ENCODE measurements around the gene USP7.

The USP7 gene

GRCh38 chr16:8936421-8936820 is 27.3 kb downstream of the USP7 start:
- no peak overlapping the region for H3K4me3 ChIP-seq (ENCODE audit: low read depth, low read length)
- DNase-seq (ENCODE audit: low read depth), result no peak
- peak; percentile 55 for TF ChIP-seq CTCF (IDR thresholded peaks at IDR 0.05; ENCODE audit: control insufficient read depth, extremely low read depth, insufficient read depth)

- no peak for DNase-seq (ENCODE audit: low read depth)
- TF ChIP-seq CTCF (IDR thresholded peaks at IDR 0.05; ENCODE audit: control insufficient read depth, extremely low read depth, insufficient read depth), result no peak
- H3K4me3 ChIP-seq (ENCODE audit: low read depth, low read length), result no peak overlapping the region
Observed at GRCh38 chr16:8935989-8936388, 27.7 kb downstream of the USP7 start.

GRCh38 chr16:8934601-8935000 is 29.1 kb downstream of the USP7 start:
- no peak overlapping the region for H3K4me3 ChIP-seq (ENCODE audit: low read depth, low read length)
- no peak for DNase-seq (ENCODE audit: low read depth)
- no peak for TF ChIP-seq CTCF (IDR thresholded peaks at IDR 0.05; ENCODE audit: control insufficient read depth, extremely low read depth, insufficient read depth)

- no peak for TF ChIP-seq CTCF (IDR thresholded peaks at IDR 0.05; ENCODE audit: control insufficient read depth, extremely low read depth, insufficient read depth)
- peak; percentile 35 for DNase-seq (ENCODE audit: low read depth)
- no peak overlapping the region for H3K4me3 ChIP-seq (ENCODE audit: low read depth, low read length)
Observed at GRCh38 chr16:8931859-8932258, 31.8 kb downstream of the USP7 start.

DNA sequence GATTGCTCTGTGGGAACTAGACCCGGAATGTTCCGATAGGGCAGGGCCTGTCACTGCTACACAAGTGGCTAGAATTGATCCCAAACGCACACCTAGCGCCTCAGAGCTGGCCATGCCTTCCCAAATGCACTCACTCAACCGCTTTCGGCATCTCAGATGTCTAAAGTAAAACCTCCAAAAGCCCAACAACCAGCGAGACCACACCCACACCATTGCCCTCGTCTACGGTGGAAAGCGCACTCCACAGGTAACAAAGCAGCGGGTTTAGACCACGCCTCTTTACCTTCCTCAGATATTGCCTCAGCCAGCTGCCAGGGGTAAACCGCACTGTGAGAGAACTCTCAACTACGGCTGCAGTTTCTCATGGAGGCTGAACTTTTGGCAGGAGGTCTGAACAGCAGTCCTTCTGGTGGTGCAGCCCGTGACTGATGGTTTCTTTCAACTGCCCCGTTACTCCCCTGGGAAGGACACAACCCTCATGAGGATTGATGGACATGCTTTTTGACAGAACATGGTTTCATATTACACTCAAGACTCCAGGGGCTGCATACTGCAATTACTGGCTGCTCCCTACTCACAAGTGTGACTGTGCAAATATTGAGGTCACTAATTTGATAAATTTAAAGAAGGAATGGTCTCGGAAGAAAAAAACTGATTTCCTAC is 34.5 kb downstream of the USP7 start:
- no peak for DNase-seq (ENCODE audit: low read depth)
- TF ChIP-seq CTCF (IDR thresholded peaks at IDR 0.05; ENCODE audit: control insufficient read depth, extremely low read depth, insufficient read depth), result no peak
- H3K4me3 ChIP-seq (ENCODE audit: low read depth, low read length), result no peak overlapping the region

DNA sequence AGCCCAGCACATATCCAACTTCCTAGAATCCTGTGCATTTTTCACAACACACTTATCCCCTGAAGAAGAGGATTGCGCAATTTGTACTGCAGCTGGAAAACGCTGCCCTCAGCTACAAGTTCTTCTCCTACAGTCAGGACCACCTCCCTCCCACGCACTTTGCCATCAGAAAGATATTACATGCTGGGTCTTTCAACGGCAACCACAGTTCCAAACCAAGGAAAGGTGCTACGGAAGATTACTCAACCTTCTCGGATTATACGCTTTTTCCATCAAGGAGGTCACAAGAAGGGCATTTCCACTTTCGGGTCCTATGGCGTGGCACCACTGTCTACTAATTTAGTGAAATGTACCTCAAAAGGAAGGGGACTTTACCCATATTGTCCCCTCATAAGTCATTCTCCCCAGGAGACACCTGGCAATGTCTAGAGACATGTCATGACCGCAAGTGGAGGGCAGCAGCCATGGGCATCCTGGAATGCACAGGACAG is 35.2 kb downstream of the USP7 start:
- no peak for TF ChIP-seq CTCF (IDR thresholded peaks at IDR 0.05; ENCODE audit: control insufficient read depth, extremely low read depth, insufficient read depth)

DNA sequence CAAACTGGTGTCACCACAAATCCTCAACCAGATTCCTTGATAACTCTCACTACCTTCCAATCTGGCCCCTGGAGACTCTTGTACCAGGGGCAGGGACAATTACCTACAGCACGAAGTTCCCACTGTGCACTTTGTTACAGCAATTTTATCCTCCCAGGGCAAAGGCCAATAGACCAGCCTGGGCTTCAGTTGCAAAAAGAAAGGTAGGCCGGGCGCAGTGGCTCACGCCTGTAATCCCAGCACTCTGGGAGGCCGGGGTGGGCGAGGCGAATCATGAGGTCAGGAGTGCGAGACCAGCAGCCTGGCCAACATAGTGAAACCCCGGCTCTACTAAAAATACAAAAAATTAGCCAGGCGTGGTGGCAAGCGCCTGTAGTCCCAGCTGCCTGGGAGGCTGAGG is 36.9 kb downstream of the USP7 start:
- H3K4me3 ChIP-seq (ENCODE audit: low read depth, low read length), result no peak overlapping the region
- DNase-seq (ENCODE audit: low read depth), result no peak
- TF ChIP-seq CTCF (IDR thresholded peaks at IDR 0.05; ENCODE audit: control insufficient read depth, extremely low read depth, insufficient read depth), result no peak

More for the DNA sequence above, 35.2 kb downstream of the USP7 start:
- DNase-seq (ENCODE audit: low read depth), result no peak
- no peak overlapping the region for H3K4me3 ChIP-seq (ENCODE audit: low read depth, low read length)
